Daoy (cell line): ENCODE data around the gene UNKL. TPM values are rescaled to one million over a fixed set of nuclear protein-coding genes. Genes with fewer than 3 reads are reported as not detected.

Experiments
- DNase-seq: peaks from one replicate; pipeline ENCODE4 v3.0.0-alpha.2; 2015; ENCODE audit warnings: low read depth
- total RNA-seq: library from RNA; depleted of rRNA; stranded (reverse); fragments of >200 nt; shearing (Covaris generic); gene quantifications from 2 replicates; pipeline ENCODE4 v1.2.3, GENCODE V29; 2014

Gene UNKL
- total RNA-seq, 1 experiment from 2014 or later: 12.1 TPM

DNA sequence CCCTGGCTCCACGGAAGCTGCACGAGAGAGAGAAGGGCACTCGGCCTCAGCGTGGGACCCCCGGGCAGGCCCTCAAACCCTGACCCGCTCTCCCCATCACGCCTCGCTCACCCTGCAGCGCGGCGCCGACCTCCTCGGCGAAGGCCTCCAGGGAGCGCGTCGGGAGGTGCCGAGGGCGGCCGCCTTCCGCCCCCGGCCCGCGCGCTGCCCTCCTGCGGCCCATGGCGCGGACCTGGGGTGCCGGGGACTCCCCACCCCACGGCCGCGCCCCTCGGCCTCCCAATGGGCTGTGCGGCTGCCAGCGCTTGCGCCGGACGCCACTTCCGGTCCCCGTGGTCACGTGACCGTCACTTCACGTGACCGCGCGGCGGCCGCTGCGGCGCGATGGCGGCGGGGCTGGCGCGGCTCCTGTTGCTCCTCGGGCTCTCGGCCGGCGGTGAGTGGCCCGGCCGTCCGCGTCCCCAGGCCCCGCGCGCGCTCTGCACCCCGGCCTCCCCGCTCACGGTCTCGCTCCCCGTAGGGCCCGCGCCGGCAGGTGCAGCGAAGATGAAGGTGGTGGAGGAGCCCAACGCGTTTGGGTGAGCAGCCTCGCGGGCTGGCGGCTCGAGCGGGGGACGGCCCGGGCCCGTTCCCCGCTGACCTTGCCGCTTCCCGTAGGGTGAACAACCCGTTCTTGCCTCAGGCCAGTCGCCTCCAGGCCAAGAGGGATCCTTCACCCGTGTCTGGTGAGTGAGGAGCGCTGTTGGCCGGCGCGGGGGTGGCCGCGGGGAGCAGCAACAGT is 62.7 kb downstream of the UNKL start, which contains the start of the genes GNPTG and TSR3:
Gene GNPTG (plus strand): TSS at position 350 of the 781 bp plus-strand sequence. CDS start 35 bp downstream, at position 385.
Gene TSR3 (minus strand): TSS at position 297 of the 781 bp plus-strand sequence. CDS start 74 bp downstream, at position 223.
- DNase-seq: peak; percentile 90

- no peak for DNase-seq
Observed at GRCh38 chr16:1351215-1351581, 63.3 kb downstream of the UNKL start.

- DNase-seq: no peak
Observed at GRCh38 chr16:1350691-1351090, 63.8 kb downstream of the UNKL start.

- no peak for DNase-seq
Observed at GRCh38 chr16:1349951-1350350, 64.6 kb downstream of the UNKL start.

GRCh38 chr16:1349351-1349750 is 65.2 kb downstream of the UNKL start:
- no peak for DNase-seq

DNA sequence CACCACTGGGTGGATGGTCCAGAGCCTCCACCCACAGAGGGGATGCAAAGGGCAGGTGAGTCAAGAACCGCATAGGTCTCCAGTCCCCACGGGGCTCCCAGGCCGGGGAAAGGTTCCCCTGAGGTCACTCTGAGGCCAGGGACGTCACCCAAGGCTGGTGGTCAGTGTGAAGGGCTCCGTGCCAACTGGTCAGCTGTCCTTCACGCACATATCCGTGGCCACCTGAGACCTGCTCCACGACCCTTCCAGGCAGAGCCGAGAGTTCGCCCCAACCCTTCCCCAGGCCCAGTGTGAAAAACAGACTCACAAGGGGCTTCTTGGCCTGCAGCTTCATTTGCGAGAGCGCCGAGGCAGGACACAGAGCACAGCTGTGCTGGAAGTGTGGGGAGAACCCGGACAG is 65.6 kb downstream of the UNKL start:
- no peak for DNase-seq

GRCh38 chr16:1348441-1348840 is 66.1 kb downstream of the UNKL start:
- no peak for DNase-seq

DNA sequence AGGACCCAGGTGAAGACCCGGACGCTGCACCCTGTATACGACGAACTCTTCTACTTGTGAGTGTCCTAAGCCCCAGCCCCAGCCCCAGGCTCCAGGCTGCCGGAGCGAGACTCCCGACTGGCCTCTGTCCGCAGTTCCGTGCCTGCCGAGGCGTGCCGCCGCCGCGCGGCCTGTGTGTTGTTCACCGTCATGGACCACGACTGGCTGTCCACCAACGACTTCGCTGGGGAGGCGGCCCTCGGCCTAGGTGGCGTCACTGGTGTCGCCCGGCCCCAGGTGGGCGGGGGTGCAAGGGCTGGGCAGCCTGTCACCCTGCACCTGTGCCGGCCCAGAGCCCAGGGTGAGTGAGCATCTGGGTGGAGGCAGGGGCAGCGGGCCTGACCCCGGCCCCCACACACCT is 66.5 kb downstream of the UNKL start:
- no peak for DNase-seq

- DNase-seq: no peak
Observed at GRCh38 chr16:1347286-1347855, 67.1 kb downstream of the UNKL start.

GRCh38 chr16:1346422-1347285 is 67.8 kb downstream of the UNKL start:
- peak; percentile 40 for DNase-seq

- no peak for DNase-seq
Observed at GRCh38 chr16:1345651-1346421, 68.7 kb downstream of the UNKL start.

DNA sequence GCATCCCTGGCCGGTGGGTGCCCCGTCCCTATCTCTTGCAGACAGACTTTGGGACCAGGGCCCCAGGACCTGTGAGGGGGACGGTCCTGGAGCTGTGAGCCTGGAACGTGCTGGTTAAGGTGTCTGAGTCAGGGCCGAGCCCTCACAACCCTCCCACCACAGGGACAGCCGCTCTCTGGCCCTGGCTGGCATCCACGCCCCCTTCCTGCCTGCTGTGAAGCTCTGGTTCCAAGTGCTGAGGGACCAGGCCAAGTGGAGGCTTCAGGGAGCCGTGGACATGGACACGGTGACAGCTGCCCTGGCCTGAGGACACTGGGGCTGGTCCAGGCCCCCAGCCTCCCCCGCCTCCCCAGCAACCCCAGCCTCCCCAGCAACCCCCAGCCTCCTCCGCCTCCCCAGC is 69.4 kb downstream of the UNKL start:
- peak; percentile 41 for DNase-seq

GRCh38 chr16:1344499-1344898 is 70.0 kb downstream of the UNKL start:
- DNase-seq: no peak

GRCh38 chr16:1343428-1344242 is 70.9 kb downstream of the UNKL start:
- DNase-seq: peak; percentile 16

GRCh38 chr16:1342526-1343427 is 71.7 kb downstream of the UNKL start:
- peak; percentile 98 for DNase-seq

DNA sequence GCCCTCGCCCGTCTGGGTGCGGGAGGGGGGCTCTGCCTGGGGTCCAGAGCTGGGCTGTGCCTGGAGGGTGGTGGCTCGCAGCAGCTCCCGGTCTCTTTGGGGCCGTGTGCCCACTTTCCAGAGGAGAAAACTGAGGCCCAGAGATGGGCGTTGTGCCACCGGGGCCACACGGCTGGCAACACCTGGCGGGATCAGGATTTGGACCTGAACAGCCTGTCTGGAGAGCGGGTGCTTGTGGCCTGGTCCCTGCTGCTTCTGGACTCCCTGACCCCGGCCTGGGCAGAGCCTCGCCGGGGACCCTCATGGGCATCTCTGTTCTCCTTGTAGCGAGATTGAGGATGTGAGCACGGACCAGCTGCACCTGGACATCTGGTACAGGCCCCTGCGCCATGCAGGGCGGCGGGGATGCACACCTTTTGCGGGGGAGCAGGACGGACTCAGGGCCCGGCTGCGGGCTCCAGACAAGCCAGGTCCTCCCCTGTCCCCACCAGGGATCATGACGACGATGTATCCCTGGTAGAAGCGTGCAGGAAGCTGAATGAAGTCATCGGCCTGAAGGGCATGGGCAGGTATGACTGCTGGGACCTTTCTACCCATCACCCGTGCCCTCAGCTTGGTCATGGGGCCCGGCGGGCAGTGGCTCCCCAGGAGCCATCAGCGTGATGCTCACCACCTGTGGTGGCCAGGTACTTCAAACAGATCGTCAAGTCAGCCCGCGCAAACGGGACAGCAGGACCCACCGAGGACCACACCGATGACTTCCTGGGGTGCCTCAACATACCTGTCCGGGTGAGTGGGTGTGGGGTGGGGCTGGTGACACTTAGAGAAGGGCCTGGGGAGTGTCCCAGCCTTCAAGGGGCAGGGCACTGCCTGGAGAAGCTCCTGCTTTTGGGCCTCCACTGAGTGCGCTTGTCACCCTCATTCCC is 72.7 kb downstream of the UNKL start:
- no peak for DNase-seq

- DNase-seq: no peak
Observed at GRCh38 chr16:1340730-1341494, 73.6 kb downstream of the UNKL start.
